Suprapubic skin (tissue), 4 donors: ENCODE data around the gene UNC5CL. TPM values are rescaled to one million over a fixed set of nuclear protein-coding genes. Genes with fewer than 3 reads are reported as not detected.

Experiments used
- DNase-seq, 2 donors: peaks; one replicate each; pipeline ENCODE4 v3.0.0-alpha.2; 2019; ENCODE audit warnings: low spot score in 2 of 2
- H3K27ac ChIP-seq: fragments of 200-600 bp; sonication (generic); one replicate; pipeline ENCODE4 v1.5.1; 2019
- H3K27me3 ChIP-seq: fragments of 200-600 bp; sonication (generic); one replicate; pipeline ENCODE4 v1.5.1; 2019
- H3K36me3 ChIP-seq: fragments of 200-600 bp; sonication (generic); one replicate; pipeline ENCODE4 v1.5.1; 2019
- H3K4me1 ChIP-seq: fragments of 200-600 bp; sonication (generic); one replicate; pipeline ENCODE4 v1.5.1; 2019
- H3K4me3 ChIP-seq: fragments of 200-600 bp; sonication (generic); one replicate; pipeline ENCODE4 v1.5.1; 2019; ENCODE audit warnings: mild to moderate bottlenecking
- H3K9me3 ChIP-seq: fragments of 200-600 bp; sonication (generic); one replicate; pipeline ENCODE4 v1.5.1; 2019
- EP300 ChIP-seq: sonication (generic); formaldehyde crosslinking; IDR thresholded peaks from one replicate; pipeline ENCODE4 v1.6.1; 2017; ENCODE audit warnings: antibody characterized with exemption
- POLR2A ChIP-seq, 2 donors: fragments of 450-650 bp; IDR thresholded peaks; one replicate each; pipeline ENCODE4 v1.6.1; 2017; ENCODE audit warnings: antibody characterized with exemption in 2 of 2, mild to moderate bottlenecking in 2 of 2, moderate library complexity in 2 of 2
- POLR2AphosphoS5 ChIP-seq, 3 donors: sonication (generic); formaldehyde crosslinking; IDR thresholded peaks; one replicate each; pipeline ENCODE4 v1.6.1; 2017; ENCODE audit warnings: antibody characterized with exemption in 3 of 3
- WGBS: methylation state at CpG from one replicate; pipeline ENCODE4 v1.1.5; 2018; 5-methylcytosine and 5-hydroxymethylcytosine counted together
- total RNA-seq, 4 donors: library from RNA; depleted of rRNA; stranded (reverse); fragments of >200 nt; gene quantifications; one replicate each; pipeline ENCODE4 v1.1.0, GENCODE V29; 2016
- TF ChIP-seq, protein P1 (sequence below), 2 donors: fragments of 200-600 bp in 1 of 2; fragments of 450-650 bp in 1 of 2; sonication (generic) in 1 of 2; IDR thresholded peaks; one replicate each; pipeline ENCODE4 v1.5.1; 2016 to 2019; ENCODE audit warnings: antibody characterized with exemption in 2 of 2, mild to moderate bottlenecking in 1 of 2, moderate library complexity in 1 of 2

The UNC5CL gene
- total RNA-seq, 4 donors from 2014 or later = 0.19 to 6.9 (median 1.4) TPM

DNA sequence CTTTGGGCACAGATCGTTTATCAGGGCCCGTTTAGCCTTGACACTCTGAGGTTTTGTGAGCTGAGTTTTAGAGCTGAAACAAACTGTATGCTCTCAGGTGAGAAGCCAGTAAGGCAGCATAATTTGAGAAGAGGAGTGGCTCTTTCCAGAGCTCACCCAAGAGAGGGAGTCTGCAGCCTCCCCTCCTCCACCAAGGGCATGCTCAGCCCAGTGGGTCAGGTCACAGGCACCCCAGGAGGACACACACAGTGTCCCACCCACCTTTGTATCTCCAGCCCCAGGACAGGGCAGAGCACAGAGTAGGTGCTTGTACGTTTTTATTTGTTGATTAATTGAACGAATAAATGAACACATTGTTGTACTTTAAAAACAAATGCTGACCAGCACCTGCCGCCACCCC lies 6.6 kb upstream of the UNC5CL start:
- no peaks in the 10 kb centered on the region for H3K4me1 ChIP-seq
- no peak for DNase-seq
- no peaks in the 10 kb centered on the region for H3K9me3 ChIP-seq
- TF ChIP-seq, protein P1, sequence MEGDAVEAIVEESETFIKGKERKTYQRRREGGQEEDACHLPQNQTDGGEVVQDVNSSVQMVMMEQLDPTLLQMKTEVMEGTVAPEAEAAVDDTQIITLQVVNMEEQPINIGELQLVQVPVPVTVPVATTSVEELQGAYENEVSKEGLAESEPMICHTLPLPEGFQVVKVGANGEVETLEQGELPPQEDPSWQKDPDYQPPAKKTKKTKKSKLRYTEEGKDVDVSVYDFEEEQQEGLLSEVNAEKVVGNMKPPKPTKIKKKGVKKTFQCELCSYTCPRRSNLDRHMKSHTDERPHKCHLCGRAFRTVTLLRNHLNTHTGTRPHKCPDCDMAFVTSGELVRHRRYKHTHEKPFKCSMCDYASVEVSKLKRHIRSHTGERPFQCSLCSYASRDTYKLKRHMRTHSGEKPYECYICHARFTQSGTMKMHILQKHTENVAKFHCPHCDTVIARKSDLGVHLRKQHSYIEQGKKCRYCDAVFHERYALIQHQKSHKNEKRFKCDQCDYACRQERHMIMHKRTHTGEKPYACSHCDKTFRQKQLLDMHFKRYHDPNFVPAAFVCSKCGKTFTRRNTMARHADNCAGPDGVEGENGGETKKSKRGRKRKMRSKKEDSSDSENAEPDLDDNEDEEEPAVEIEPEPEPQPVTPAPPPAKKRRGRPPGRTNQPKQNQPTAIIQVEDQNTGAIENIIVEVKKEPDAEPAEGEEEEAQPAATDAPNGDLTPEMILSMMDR (IDR thresholded peaks at IDR 0.05) = no peak
- TF ChIP-seq POLR2A (IDR thresholded peaks at IDR 0.05) (no peak), POLR2AphosphoS5 (IDR thresholded peaks at IDR 0.05) (no peak), EP300 (no peak)
- H3K27ac ChIP-seq = no peak overlapping the region
- no peaks in the 10 kb centered on the region for H3K27me3 ChIP-seq
- WGBS = 66% methylated on average over 5 of the region's 5 CpGs
- H3K36me3 ChIP-seq = no peaks in the 10 kb centered on the region
- no peak overlapping the region for H3K4me3 ChIP-seq

DNA sequence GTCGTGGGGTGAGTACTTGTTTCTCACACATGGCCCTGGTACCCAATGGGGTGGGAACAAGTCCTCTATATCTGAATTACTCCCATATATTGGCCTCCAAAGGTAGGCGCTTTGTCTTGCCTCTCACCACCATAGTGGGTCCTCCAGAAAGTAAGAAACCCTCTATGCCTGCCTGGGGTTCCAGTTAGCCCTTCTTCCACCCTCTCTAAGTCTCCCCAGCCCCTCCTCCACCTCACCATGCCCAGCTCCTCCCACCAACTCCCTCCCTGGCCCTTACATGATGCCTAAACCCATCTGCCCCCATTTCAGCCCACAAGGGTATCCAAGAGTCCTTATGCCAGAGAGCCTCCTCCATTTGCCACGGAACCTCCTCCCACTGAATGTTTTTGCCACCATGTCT lies 4.1 kb upstream of the UNC5CL start:
- TF ChIP-seq POLR2A (IDR thresholded peaks at IDR 0.05) (no peak), POLR2AphosphoS5 (IDR thresholded peaks at IDR 0.05) (no peak), EP300 (no peak)
- TF ChIP-seq, protein P1 (IDR thresholded peaks at IDR 0.05) = no peak
- Histone ChIP-seq H3K27ac (no peak overlapping the region), H3K9me3 (no peaks in the 10 kb centered on the region), H3K27me3 (no peaks in the 10 kb centered on the region), H3K4me1 (no peaks in the 10 kb centered on the region), H3K4me3 (no peak overlapping the region), H3K36me3 (no peaks in the 10 kb centered on the region)
- DNase-seq = no peak
- 98% methylated on average over 3 of the region's 3 CpGs for WGBS

DNA sequence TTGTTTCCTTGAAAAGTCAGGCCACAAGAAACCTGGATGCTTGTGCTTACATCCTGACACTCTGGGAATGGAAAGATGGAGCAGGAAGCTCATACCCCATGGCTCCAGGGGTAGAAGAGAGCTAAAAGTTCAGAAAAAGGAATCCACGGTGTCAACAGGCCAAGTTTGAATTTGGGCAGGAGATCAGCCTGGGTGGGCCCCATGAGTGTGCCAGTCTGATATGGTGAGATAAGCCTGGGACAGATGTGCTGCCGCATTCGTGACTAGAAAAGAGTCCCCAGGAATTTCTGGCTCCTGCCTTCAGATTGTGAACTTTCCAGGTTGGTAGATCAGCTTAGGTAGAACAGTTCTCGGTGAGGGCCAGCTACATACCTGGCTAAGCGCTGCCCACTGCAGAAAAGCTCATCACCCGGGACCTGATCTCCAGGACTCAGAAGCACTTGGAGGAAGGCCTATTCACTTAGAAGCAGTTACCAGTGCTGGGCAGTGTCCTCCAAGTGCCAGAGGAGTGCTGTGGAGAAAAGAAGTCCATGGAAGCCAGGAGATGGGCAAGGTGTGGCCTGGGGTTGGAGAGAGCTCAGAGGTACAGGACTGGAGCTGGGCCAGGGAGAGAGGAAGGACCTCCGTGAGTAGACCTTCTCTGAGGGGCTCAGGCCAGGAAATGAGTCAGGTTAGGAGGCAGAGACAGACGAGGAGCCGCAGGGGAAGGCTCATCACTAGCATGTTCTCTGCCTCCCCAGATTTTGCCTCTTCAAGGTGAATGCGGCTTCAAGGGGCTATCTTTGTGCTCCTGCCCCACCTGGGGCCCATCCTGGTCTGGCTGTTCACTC lies 3.4 kb upstream of the UNC5CL start, which contains the start of gene TSPO2:
TSS of gene TSPO2 (plus strand) at position 242 of the 830 bp plus-strand sequence. CDS start at position 761, 519 bp downstream.
- Histone ChIP-seq H3K4me1 (peaks cover 2% of the 10 kb centered on the region), H3K27ac (no peak within 1 kb of the TSS), H3K4me3 (no peak within 1 kb of the TSS), H3K9me3 (no peaks in the 10 kb centered on the region), H3K27me3 (no peaks in the 10 kb centered on the region), H3K36me3 (no peaks in the 10 kb centered on the region)
- TF ChIP-seq, protein P1 (IDR thresholded peaks at IDR 0.05) = no peak
- TF ChIP-seq EP300 (no peak), POLR2AphosphoS5 (IDR thresholded peaks at IDR 0.05) (no peak), POLR2A (IDR thresholded peaks at IDR 0.05) (no peak)
- peak in 1 of 2 donors; percentile 30 for DNase-seq
- 80% methylated on average over 10 of the region's 10 CpGs for WGBS

DNA sequence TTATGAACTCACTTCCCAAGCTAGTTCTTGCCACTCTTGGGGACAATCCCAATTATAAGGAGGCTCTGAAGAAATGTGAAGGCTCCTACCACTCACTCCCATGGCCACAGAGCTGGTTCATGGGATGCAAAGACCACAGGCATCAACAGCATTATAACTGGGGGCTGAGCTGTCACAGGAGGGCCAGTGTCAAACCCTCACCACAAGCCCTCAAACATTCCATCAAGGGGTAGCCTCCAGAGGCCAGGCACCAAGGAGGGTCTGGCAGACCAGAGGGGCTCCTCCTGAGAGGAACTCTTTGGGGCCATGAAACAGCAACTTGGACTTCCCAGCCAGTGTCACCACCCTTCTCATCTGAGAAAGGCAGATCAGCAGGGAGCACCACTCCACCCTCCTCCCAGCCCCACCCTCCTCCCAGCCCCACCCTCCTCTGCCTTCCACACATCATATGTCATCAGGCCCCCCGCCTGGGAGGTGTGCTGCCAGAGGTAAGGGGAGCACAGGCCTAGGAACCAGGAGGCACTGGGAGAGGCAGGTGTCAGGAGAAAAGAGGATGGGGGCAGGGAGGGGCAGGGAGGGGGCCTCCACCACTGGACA lies 2.0 kb upstream of the UNC5CL start:
- Histone ChIP-seq H3K27me3 (no peaks in the 10 kb centered on the region), H3K36me3 (no peaks in the 10 kb centered on the region), H3K4me1 (peaks cover 8% of the 10 kb centered on the region), H3K27ac (no peak overlapping the region), H3K9me3 (no peaks in the 10 kb centered on the region), H3K4me3 (no peak overlapping the region)
- TF ChIP-seq POLR2AphosphoS5 (IDR thresholded peaks at IDR 0.05) (no peak), POLR2A (IDR thresholded peaks at IDR 0.05) (no peak), EP300 (no peak)
- TF ChIP-seq, protein P1 (IDR thresholded peaks at IDR 0.05) = no peak
- DNase-seq = peak in 1 of 2 donors; percentile 31
- WGBS = 50% methylated on average over 1 of the region's 1 CpG
